Hepatocyte (in vitro differentiated cells): ENCODE measurements around the gene PROK2.

Source experiments
- EZH2 ChIP-seq: fragments of 200-600 bp; sonication (generic); IDR thresholded peaks from 2 replicates; pipeline ENCODE4 v1.6.1; 2016; ENCODE audit warnings: antibody characterized with exemption, mild to moderate bottlenecking, borderline replicate concordance
- EZH2phosphoT487 ChIP-seq: fragments of 200-600 bp; sonication (generic); IDR thresholded peaks from one replicate; pipeline ENCODE4 v1.6.1; 2018; ENCODE audit warnings: antibody characterized with exemption, mild to moderate bottlenecking, low read depth, moderate library complexity; ENCODE audit not compliant: unreplicated experiment, severe bottlenecking
- TF ChIP-seq, protein P1 (sequence below): fragments of 200-600 bp; sonication (generic); IDR thresholded peaks from 2 replicates; pipeline ENCODE4 v1.5.1; 2016; ENCODE audit warnings: antibody characterized with exemption, mild to moderate bottlenecking; ENCODE audit not compliant: poor library complexity

GRCh38 chr3:71778353-71778752, 6.6 kb downstream of the PROK2 start:
- TF ChIP-seq, protein P1, sequence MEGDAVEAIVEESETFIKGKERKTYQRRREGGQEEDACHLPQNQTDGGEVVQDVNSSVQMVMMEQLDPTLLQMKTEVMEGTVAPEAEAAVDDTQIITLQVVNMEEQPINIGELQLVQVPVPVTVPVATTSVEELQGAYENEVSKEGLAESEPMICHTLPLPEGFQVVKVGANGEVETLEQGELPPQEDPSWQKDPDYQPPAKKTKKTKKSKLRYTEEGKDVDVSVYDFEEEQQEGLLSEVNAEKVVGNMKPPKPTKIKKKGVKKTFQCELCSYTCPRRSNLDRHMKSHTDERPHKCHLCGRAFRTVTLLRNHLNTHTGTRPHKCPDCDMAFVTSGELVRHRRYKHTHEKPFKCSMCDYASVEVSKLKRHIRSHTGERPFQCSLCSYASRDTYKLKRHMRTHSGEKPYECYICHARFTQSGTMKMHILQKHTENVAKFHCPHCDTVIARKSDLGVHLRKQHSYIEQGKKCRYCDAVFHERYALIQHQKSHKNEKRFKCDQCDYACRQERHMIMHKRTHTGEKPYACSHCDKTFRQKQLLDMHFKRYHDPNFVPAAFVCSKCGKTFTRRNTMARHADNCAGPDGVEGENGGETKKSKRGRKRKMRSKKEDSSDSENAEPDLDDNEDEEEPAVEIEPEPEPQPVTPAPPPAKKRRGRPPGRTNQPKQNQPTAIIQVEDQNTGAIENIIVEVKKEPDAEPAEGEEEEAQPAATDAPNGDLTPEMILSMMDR = no peak
- TF ChIP-seq EZH2 (no peak), EZH2phosphoT487 (no peak)
